ENCODE results near the gene ZNF524.

DNA sequence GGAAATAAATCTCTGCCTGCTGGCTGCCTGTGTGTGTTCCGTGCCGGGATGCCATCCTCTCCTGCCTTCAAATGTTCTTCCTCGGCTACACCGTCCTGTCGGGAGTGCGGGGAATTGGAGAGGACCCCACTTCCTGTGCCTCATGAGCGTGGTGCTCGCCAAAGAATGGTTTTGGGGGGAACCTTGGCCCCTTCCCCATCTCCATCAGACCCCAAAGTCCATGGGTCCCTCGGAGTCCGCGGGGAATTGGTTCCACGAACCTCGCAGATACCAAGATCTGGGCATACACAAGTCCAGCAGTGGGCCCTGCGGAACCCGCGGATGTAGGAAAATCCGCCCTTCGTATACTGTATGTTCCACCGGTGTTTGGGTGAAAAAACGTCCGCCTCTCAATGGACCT, 3.0 kb downstream of the ZNF524 start:
- TF ChIP-seq CTCF (IDR thresholded peaks at IDR 0.05), result no peak
- no peak for TF ChIP-seq POLR2A (IDR thresholded peaks at IDR 0.05)
